Neural cell (in vitro differentiated cells): ENCODE data around the gene EXOC4. TPM values are rescaled to one million over a fixed set of nuclear protein-coding genes. Genes with fewer than 3 reads are reported as not detected.

Experiments used
- H2AFZ ChIP-seq: fragments of 200-600, 300-800 bp; sonication (generic), shearing (Covaris generic); 2 replicates; pipeline ENCODE4 v1.6.0; 2014; ENCODE audit warnings: low read depth, mild to moderate bottlenecking, antibody characterized with exemption, low read length, moderate library complexity
- H3F3A ChIP-seq: fragments of 200-600 bp; shearing (Covaris generic); 2 replicates; pipeline ENCODE4 v1.6.1; 2016; ENCODE audit warnings: mild to moderate bottlenecking, moderate library complexity, mixed read lengths, antibody characterized with exemption, low read length; ENCODE audit not compliant: insufficient read depth, poor library complexity, severe bottlenecking
- H3K27ac ChIP-seq: fragments of 200-600, 300-800 bp; sonication (generic), shearing (Covaris generic); 2 replicates; pipeline ENCODE4 v1.5.1; 2014; ENCODE audit warnings: mild to moderate bottlenecking, low read length, moderate library complexity
- H3K27me3 ChIP-seq: fragments of 300-800, 200-600 bp; sonication (generic), shearing (Covaris generic); 2 replicates; pipeline ENCODE4 v1.6.0; 2014; ENCODE audit warnings: mild to moderate bottlenecking, low read depth, low read length, moderate library complexity; ENCODE audit not compliant: insufficient read depth
- H3K36me3 ChIP-seq: fragments of 300-800, 200-600 bp; sonication (generic), shearing (Covaris generic); 2 replicates; pipeline ENCODE4 v1.5.1; 2014; ENCODE audit warnings: mild to moderate bottlenecking, antibody characterized with exemption, low read length, moderate library complexity; ENCODE audit not compliant: insufficient read depth
- H3K4me2 ChIP-seq: fragments of 300-800, 200-600 bp; sonication (generic), shearing (Covaris generic); 2 replicates; pipeline ENCODE4 v1.6.0; 2014; ENCODE audit warnings: mild to moderate bottlenecking, low read length
- H3K4me3 ChIP-seq: fragments of 300-800, 200-600 bp; sonication (generic), shearing (Covaris generic); 2 replicates; pipeline ENCODE4 v1.5.1; 2014; ENCODE audit warnings: mild to moderate bottlenecking, low read length, moderate library complexity
- H3K79me2 ChIP-seq: fragments of 200-600 bp; shearing (Covaris generic); replicated peaks from 2 replicates; pipeline ENCODE4 v1.6.0; 2014; ENCODE audit warnings: mild to moderate bottlenecking, low read length, moderate library complexity; ENCODE audit not compliant: insufficient read depth
- H3K9ac ChIP-seq: fragments of 300-800, 200-600 bp; sonication (generic), shearing (Covaris generic); 2 replicates; pipeline ENCODE4 v1.6.1; 2016; ENCODE audit warnings: mild to moderate bottlenecking, low read length, mixed read lengths
- H3K9me2 ChIP-seq: fragments of 200-600 bp; shearing (Covaris generic); 2 replicates; pipeline ENCODE4 v1.6.1; 2016; ENCODE audit warnings: mild to moderate bottlenecking, low read length, mixed read lengths; ENCODE audit not compliant: insufficient read depth
- H3K9me3 ChIP-seq: fragments of 200-600, 300-800 bp; sonication (generic), shearing (Covaris generic); 2 replicates; pipeline ENCODE4 v1.6.1; 2016; ENCODE audit warnings: mild to moderate bottlenecking, mixed run types, low read length, moderate library complexity, mixed read lengths
- H4K20me1 ChIP-seq: fragments of 200-600 bp; shearing (Covaris generic); 2 replicates; pipeline ENCODE4 v1.6.1; 2016; ENCODE audit warnings: mild to moderate bottlenecking, mixed run types; ENCODE audit not compliant: insufficient read depth
- EP300 ChIP-seq: fragments of 450-650 bp; conservative IDR thresholded peaks from 2 replicates; pipeline ENCODE4 v1.6.1; 2014; ENCODE audit warnings: antibody characterized with exemption, mild to moderate bottlenecking, moderate library complexity; ENCODE audit not compliant: poor library complexity, severe bottlenecking
- EZH2 ChIP-seq: fragments of 200-600, 300-800 bp; shearing (Covaris generic), sonication (generic); IDR thresholded peaks from 2 replicates; pipeline ENCODE4 v1.6.1; 2014; ENCODE audit warnings: antibody characterized with exemption, low read length, borderline replicate concordance, mild to moderate bottlenecking; ENCODE audit not compliant: insufficient read depth, poor library complexity, severe bottlenecking
- MXI1 ChIP-seq: fragments of 450-650 bp; conservative IDR thresholded peaks from 2 replicates; pipeline ENCODE4 v1.6.1; 2014; ENCODE audit warnings: antibody characterized with exemption, mild to moderate bottlenecking; ENCODE audit not compliant: poor library complexity, severe bottlenecking
- POLR2AphosphoS5 ChIP-seq: IDR thresholded peaks from 2 replicates; pipeline ENCODE4 v1.6.1; 2012
- RAD21 ChIP-seq: fragments of 450-650 bp; conservative IDR thresholded peaks from 2 replicates; pipeline ENCODE4 v1.6.1; 2014; ENCODE audit warnings: antibody characterized with exemption, mild to moderate bottlenecking, moderate library complexity
- SMC3 ChIP-seq: fragments of 450-650 bp; conservative IDR thresholded peaks from 2 replicates; pipeline ENCODE4 v1.6.1; 2014; ENCODE audit warnings: antibody characterized with exemption, mild to moderate bottlenecking, moderate library complexity; ENCODE audit not compliant: poor library complexity
- TAF1 ChIP-seq: IDR thresholded peaks from 2 replicates; pipeline ENCODE4 v1.6.1; 2012; ENCODE audit warnings: low read depth
- polyA plus RNA-seq: library from polyadenylated mRNA; depleted of rRNA; stranded (reverse); fragments of >200 nt; gene quantifications from 2 replicates; pipeline ENCODE4 v1.2.3, GENCODE V29; 2014
- TF ChIP-seq, protein P1 (sequence below): fragments of 450-650 bp; IDR thresholded peaks from 2 replicates; pipeline ENCODE4 v1.5.1; 2014; ENCODE audit warnings: antibody characterized with exemption, mild to moderate bottlenecking, moderate library complexity; ENCODE audit not compliant: poor library complexity, severe bottlenecking
- TF ChIP-seq, protein P2 (sequence below): IDR thresholded peaks from 2 replicates; pipeline ENCODE4 v1.6.1; 2012; ENCODE audit warnings: borderline replicate concordance

Gene EXOC4
- polyA plus RNA-seq, 1 donor from 2014 or later: 36.5 TPM

DNA sequence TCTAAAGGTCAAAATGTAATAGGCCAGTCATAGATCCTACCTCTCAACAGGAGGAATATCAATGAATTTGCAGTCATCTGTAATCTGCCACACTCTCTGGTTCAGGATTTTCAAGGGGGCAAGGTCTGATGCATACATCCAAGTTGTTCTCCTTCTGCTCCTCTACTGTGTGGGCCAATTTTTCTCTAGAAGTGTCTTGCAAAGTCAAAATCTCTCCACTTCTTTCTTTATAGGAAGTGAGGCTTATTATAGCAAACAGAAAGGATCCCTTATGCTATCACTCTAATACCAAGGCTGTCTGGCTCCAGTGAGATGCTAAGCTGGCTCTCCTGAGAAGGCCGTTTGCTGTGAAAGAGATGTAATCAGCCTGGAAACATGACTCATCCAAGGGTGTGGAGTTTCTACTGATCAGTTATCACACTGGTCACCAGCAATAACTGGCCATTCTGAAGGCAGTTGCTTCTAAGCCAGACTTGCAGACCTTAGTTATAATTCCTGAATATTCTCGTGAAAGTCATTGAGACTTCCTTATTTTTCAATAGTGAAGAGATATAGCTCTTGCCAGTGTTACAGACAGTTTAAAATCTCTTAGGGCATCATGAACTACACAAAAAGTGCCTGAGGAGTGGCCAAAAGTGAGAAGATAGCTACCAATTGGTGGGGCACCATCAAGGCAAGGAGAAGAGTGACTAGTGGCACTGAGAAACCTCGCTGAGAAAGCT lies 831.0 kb downstream of the EXOC4 start:
- no peak overlapping the region for H3K27ac ChIP-seq
- no peak for TF ChIP-seq EP300
- TF ChIP-seq RAD21: no peak
- no peaks in the 10 kb centered on the region for H3K36me3 ChIP-seq
- no peaks in the 10 kb centered on the region for H3K79me2 ChIP-seq
- H3K9ac ChIP-seq: no peak overlapping the region
- H2AFZ ChIP-seq: no peak overlapping the region
- no peaks in the 10 kb centered on the region for H3K9me2 ChIP-seq
- H3K9me3 ChIP-seq: peaks cover 3% of the 10 kb centered on the region
- no peaks in the 10 kb centered on the region for H3F3A ChIP-seq
- H3K27me3 ChIP-seq: no peaks in the 10 kb centered on the region
- no peaks in the 10 kb centered on the region for H4K20me1 ChIP-seq
- H3K4me2 ChIP-seq: no peak overlapping the region
- no peak overlapping the region for H3K4me3 ChIP-seq

DNA sequence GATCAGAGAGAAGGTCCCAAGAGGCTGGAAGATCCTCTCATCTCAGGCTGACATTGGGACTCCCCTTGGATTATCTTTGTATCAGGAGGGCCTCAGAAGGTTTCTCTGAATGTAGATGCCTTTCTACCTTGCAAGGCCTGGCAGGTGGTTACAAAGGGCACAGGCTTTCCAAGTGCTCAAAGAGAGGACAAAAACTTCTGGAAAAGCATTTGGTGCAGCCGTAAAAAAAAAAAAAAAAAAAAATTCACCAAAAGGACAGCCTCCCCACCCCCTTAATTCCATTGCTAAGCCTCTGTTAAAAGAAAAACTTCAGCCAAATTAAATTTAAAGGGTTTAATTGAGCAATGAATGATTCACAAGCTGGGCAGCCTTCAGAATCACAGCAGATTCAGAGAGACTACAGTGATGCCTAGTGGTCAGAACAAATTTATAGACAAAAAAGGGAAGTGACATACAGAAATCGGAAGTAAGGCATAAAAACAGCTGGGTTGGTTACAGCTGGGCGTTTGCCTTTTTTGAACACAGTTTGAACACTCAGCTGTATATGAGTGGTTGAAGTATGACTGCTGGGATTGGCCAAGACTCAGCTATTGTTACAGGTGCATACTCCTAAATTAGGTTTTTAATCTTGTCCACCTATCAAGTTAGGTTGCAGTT lies 831.7 kb downstream of the EXOC4 start:
- H3K27ac ChIP-seq: no peak overlapping the region
- peaks cover 9% of the 10 kb centered on the region for H3K9me3 ChIP-seq

More for the DNA sequence above, 831.7 kb downstream of the EXOC4 start:
- H3K36me3 ChIP-seq: no peaks in the 10 kb centered on the region
- no peak overlapping the region for H3K9ac ChIP-seq
- no peaks in the 10 kb centered on the region for H3K27me3 ChIP-seq
- no peaks in the 10 kb centered on the region for H3K79me2 ChIP-seq
- H3K4me3 ChIP-seq: no peak overlapping the region
- H3F3A ChIP-seq: no peaks in the 10 kb centered on the region
- TF ChIP-seq POLR2AphosphoS5: no peak
- TF ChIP-seq, protein P1, sequence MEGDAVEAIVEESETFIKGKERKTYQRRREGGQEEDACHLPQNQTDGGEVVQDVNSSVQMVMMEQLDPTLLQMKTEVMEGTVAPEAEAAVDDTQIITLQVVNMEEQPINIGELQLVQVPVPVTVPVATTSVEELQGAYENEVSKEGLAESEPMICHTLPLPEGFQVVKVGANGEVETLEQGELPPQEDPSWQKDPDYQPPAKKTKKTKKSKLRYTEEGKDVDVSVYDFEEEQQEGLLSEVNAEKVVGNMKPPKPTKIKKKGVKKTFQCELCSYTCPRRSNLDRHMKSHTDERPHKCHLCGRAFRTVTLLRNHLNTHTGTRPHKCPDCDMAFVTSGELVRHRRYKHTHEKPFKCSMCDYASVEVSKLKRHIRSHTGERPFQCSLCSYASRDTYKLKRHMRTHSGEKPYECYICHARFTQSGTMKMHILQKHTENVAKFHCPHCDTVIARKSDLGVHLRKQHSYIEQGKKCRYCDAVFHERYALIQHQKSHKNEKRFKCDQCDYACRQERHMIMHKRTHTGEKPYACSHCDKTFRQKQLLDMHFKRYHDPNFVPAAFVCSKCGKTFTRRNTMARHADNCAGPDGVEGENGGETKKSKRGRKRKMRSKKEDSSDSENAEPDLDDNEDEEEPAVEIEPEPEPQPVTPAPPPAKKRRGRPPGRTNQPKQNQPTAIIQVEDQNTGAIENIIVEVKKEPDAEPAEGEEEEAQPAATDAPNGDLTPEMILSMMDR: no peak
- TF ChIP-seq SMC3: no peak
- no peak for TF ChIP-seq TAF1
- no peak for TF ChIP-seq MXI1
- TF ChIP-seq EZH2: no peak
- TF ChIP-seq EP300: no peak
- TF ChIP-seq, protein P2, sequence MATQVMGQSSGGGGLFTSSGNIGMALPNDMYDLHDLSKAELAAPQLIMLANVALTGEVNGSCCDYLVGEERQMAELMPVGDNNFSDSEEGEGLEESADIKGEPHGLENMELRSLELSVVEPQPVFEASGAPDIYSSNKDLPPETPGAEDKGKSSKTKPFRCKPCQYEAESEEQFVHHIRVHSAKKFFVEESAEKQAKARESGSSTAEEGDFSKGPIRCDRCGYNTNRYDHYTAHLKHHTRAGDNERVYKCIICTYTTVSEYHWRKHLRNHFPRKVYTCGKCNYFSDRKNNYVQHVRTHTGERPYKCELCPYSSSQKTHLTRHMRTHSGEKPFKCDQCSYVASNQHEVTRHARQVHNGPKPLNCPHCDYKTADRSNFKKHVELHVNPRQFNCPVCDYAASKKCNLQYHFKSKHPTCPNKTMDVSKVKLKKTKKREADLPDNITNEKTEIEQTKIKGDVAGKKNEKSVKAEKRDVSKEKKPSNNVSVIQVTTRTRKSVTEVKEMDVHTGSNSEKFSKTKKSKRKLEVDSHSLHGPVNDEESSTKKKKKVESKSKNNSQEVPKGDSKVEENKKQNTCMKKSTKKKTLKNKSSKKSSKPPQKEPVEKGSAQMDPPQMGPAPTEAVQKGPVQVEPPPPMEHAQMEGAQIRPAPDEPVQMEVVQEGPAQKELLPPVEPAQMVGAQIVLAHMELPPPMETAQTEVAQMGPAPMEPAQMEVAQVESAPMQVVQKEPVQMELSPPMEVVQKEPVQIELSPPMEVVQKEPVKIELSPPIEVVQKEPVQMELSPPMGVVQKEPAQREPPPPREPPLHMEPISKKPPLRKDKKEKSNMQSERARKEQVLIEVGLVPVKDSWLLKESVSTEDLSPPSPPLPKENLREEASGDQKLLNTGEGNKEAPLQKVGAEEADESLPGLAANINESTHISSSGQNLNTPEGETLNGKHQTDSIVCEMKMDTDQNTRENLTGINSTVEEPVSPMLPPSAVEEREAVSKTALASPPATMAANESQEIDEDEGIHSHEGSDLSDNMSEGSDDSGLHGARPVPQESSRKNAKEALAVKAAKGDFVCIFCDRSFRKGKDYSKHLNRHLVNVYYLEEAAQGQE: no peak
- no peak for TF ChIP-seq RAD21
- H2AFZ ChIP-seq: no peak overlapping the region
- H4K20me1 ChIP-seq: no peaks in the 10 kb centered on the region
- no peak overlapping the region for H3K4me2 ChIP-seq
- no peaks in the 10 kb centered on the region for H3K9me2 ChIP-seq
